ENCODE results near the gene FANK1. TPM values are rescaled to one million over a fixed set of nuclear protein-coding genes. Genes with fewer than 3 reads are reported as not detected.
A peak's percentile ranks its signal among the peaks of the same experiment; 100 is the strongest.
"Not testable (repeated sequence)": the region's sequence is repeated elsewhere in the genome, so short reads cannot be mapped to it uniquely, and the experiment has no call there.

The FANK1 gene
- total RNA-seq (2022) (0.49 and 0.73 TPM in 2 replicates), Bru-seq, nascent RNA (percentile 28 among the genes with signal in this experiment), BruChase-seq, experiment 1, labeled RNA remaining after a 2-hour chase (percentile 35 among the genes with signal in this experiment), BruChase-seq, experiment 2, labeled RNA remaining after a 6-hour chase (percentile 28 among the genes with signal in this experiment)
- long read RNA-seq: 0 reads

GRCh38 chr10:125896088-125896934 is at the start of gene FANK1:
Gene FANK1, plus strand, starts transcription at chr10:125896564. Its CDS starts 79 bp downstream, at chr10:125896643.
- intact Hi-C loops (cut with micrococcal nuclease; ENCODE audit: unreplicated experiment); H3K9me3 Mint-ChIP-seq (ENCODE audit: unreplicated experiment); H3K27me3 Mint-ChIP-seq (ENCODE audit: insufficient read depth, unreplicated experiment); H3K36me3 ChIP-seq (ENCODE audit: control insufficient read depth, insufficient read depth, low read length); POLR2A ChIA-PET; H3K9me3 ChIP-seq; BruUV-seq (replicated peaks); H3K27me3 ChIP-seq (replicated peaks; ENCODE audit: control insufficient read depth, insufficient read depth, low read length): not testable (repeated sequence)
- peak; percentile 91 for DNase-seq
- H3K27ac Mint-ChIP-seq (ENCODE audit: unreplicated experiment): peak within 1 kb of the TSS; percentile 81
- Histone ChIP-seq H3K4me1 (peaks cover 15% of the 10 kb centered on the region), H3K4me3 (ENCODE audit: low read depth, low read length) (peak within 1 kb of the TSS; percentile 59)
- peak within 1 kb of the TSS; percentile 85 for H3K4me3 Mint-ChIP-seq (ENCODE audit: unreplicated experiment)
- CTCF ChIA-PET: interaction anchor here (1.1 kb wide), 1 partner anchor 14 kb away, joined by 4 read pairs; no protein-coding TSS in a partner anchor
- H3K36me3 Mint-ChIP-seq (ENCODE audit: insufficient read depth, unreplicated experiment): peaks cover 11% of the 10 kb centered on the region
- peaks cover 12% of the 10 kb centered on the region for H3K4me1 Mint-ChIP-seq (ENCODE audit: low read depth, unreplicated experiment)

GRCh38 chr10:125846894-125847293 is 49.5 kb upstream of the FANK1 start:
- H3K27me3 Mint-ChIP-seq (ENCODE audit: insufficient read depth, unreplicated experiment): no peaks in the 10 kb centered on the region
- H3K36me3 Mint-ChIP-seq (ENCODE audit: insufficient read depth, unreplicated experiment): peaks cover 27% of the 10 kb centered on the region
- POLR2A ChIA-PET: no interaction called here
- H3K4me3 Mint-ChIP-seq (ENCODE audit: unreplicated experiment): no peak overlapping the region
- Histone ChIP-seq H3K4me1 (no peaks in the 10 kb centered on the region), H3K4me3 (ENCODE audit: low read depth, low read length) (no peak overlapping the region), H3K36me3 (ENCODE audit: control insufficient read depth, insufficient read depth, low read length) (no peaks in the 10 kb centered on the region), H3K27me3 (replicated peaks; ENCODE audit: control insufficient read depth, insufficient read depth, low read length) (no peaks in the 10 kb centered on the region), H3K9me3 (no peaks in the 10 kb centered on the region)
- CTCF ChIA-PET: no interaction called here
- H3K9me3 Mint-ChIP-seq (ENCODE audit: unreplicated experiment): no peaks in the 10 kb centered on the region
- no peak overlapping the region for H3K27ac Mint-ChIP-seq (ENCODE audit: unreplicated experiment)
- H3K4me1 Mint-ChIP-seq (ENCODE audit: low read depth, unreplicated experiment): no peaks in the 10 kb centered on the region
- BruUV-seq (replicated peaks): no TSS peak
- intact Hi-C loops (cut with micrococcal nuclease; ENCODE audit: unreplicated experiment): no loop called here
- no peak for DNase-seq
- no peak for TF ChIP-seq CTCF (IDR thresholded peaks at IDR 0.05; ENCODE audit: insufficient read depth in 1 of 2, low read depth in 1 of 2, low read length in 1 of 2, severe bottlenecking in 1 of 2, unreplicated experiment in 1 of 2)

- Mint-ChIP-seq H3K36me3 (ENCODE audit: insufficient read depth, unreplicated experiment) (peaks cover 32% of the 10 kb centered on the region), H3K4me1 (ENCODE audit: low read depth, unreplicated experiment) (no peaks in the 10 kb centered on the region), H3K27ac (ENCODE audit: unreplicated experiment) (no peak overlapping the region), H3K9me3 (ENCODE audit: unreplicated experiment) (no peaks in the 10 kb centered on the region), H3K27me3 (ENCODE audit: insufficient read depth, unreplicated experiment) (no peaks in the 10 kb centered on the region), H3K4me3 (ENCODE audit: unreplicated experiment) (no peak overlapping the region)
- no peaks in the 10 kb centered on the region for H3K9me3 ChIP-seq
- BruUV-seq (replicated peaks): no TSS peak
- intact Hi-C loops (cut with micrococcal nuclease; ENCODE audit: unreplicated experiment): no loop called here
- no peaks in the 10 kb centered on the region for H3K4me1 ChIP-seq
- no peak overlapping the region for H3K4me3 ChIP-seq (ENCODE audit: low read depth, low read length)
- no peak for TF ChIP-seq CTCF (IDR thresholded peaks at IDR 0.05; ENCODE audit: insufficient read depth in 1 of 2, low read depth in 1 of 2, low read length in 1 of 2, severe bottlenecking in 1 of 2, unreplicated experiment in 1 of 2)
- POLR2A ChIA-PET: no interaction called here
- DNase-seq: no peak
- H3K27me3 ChIP-seq (replicated peaks; ENCODE audit: control insufficient read depth, insufficient read depth, low read length): no peaks in the 10 kb centered on the region
- no peaks in the 10 kb centered on the region for H3K36me3 ChIP-seq (ENCODE audit: control insufficient read depth, insufficient read depth, low read length)
- CTCF ChIA-PET: no interaction called here
Measured at GRCh38 chr10:125848371-125848770, 48.0 kb upstream of the FANK1 start.
